Naive thymus-derived CD8-positive, alpha-beta T cell (primary cell): ENCODE data around the gene PLXDC2. TPM values are rescaled to one million over a fixed set of nuclear protein-coding genes. Genes with fewer than 3 reads are reported as not detected.

ENCODE experiments used
- ATAC-seq, 2 donors: fragments of 150-1000 bp; cut with Tn5 transposase in 1 of 2; sonication (Bioruptor Pico), chemical (Tn5 transposase) in 1 of 2; 1 replicate in 1 of 2; 2 replicates in 1 of 2; pipeline ENCODE4 v1.10.0; 2021; ENCODE audit warnings: mild to moderate bottlenecking in 2 of 2, moderate library complexity in 2 of 2
- POLR2A ChIA-PET: fragments of 350-600 bp; sonication (Branson Sonifier 250); formaldehyde crosslinking; loops from one replicate; lab custom pipeline; 2021; ENCODE audit warnings: antibody characterized with exemption; lab: Charles Lee
- DNase-seq, 10 donors: peaks; one replicate each; pipeline versions ENCODE4 v3.0.0 to v3.0.0-alpha.2; 2020 to 2022
- H3K27ac Mint-ChIP-seq, 10 donors: one replicate each; pipeline ENCODE4 v1.8.0; 2020 to 2022; ENCODE audit warnings: mild to moderate bottlenecking in 10 of 10, mixed read lengths in 10 of 10, moderate library complexity in 4 of 10, inconsistent platforms in 1 of 10
- H3K27me3 Mint-ChIP-seq, 5 donors: one replicate each; pipeline ENCODE4 v1.8.0; 2021 to 2022; ENCODE audit warnings: mixed read lengths in 5 of 5
- H3K36me3 Mint-ChIP-seq, 3 donors: one replicate each; pipeline ENCODE4 v1.8.0; 2020 to 2022; ENCODE audit warnings: mixed read lengths in 3 of 3, mild to moderate bottlenecking in 2 of 3, inconsistent platforms in 1 of 3
- H3K4me1 Mint-ChIP-seq, 4 donors: one replicate each; pipeline ENCODE4 v1.8.0; 2021 to 2022; ENCODE audit warnings: mixed read lengths in 4 of 4
- H3K4me3 Mint-ChIP-seq, 10 donors: one replicate each; pipeline ENCODE4 v1.8.0; 2020 to 2022; ENCODE audit warnings: mild to moderate bottlenecking in 10 of 10, mixed read lengths in 10 of 10, moderate library complexity in 6 of 10, inconsistent platforms in 1 of 10
- H3K9me3 Mint-ChIP-seq, 9 donors: one replicate each; pipeline ENCODE4 v1.8.0; 2020 to 2022; ENCODE audit warnings: mixed read lengths in 9 of 9, mild to moderate bottlenecking in 3 of 9, inconsistent platforms in 1 of 9, moderate library complexity in 1 of 9
- polyA plus RNA-seq, 3 donors: library from polyadenylated mRNA; unstranded; fragments of 300-500 nt; fragmentation: Illumina TruSeq; gene quantifications; one replicate each; pipeline ENCODE4 v1.2.3, GENCODE V29; 2021
- total RNA-seq, 8 experiments: library from RNA in 2 of 8; stranded (reverse) in 2 of 8; gene quantifications; one replicate each; pipeline ENCODE4 v1.2.3 and lab custom pipeline; 2021 to 2026

PLXDC2 gene
- total and polyA plus RNA-seq, 5 experiments from 2014 or later = 0.07 to 0.44 (median 0.31) TPM; not detected in 2

GRCh38 chr10:19968745-19969144, 152.5 kb downstream of the PLXDC2 start:
- H3K4me3 Mint-ChIP-seq = no peak overlapping the region
- H3K27ac Mint-ChIP-seq = no peak overlapping the region
- POLR2A ChIA-PET = no interaction called here
- H3K4me1 Mint-ChIP-seq = no peaks in the 10 kb centered on the region
- H3K36me3 Mint-ChIP-seq = no peaks in the 10 kb centered on the region
- peaks cover 0 to 10% (median 0%) of the 10 kb centered on the region in 9 donors for H3K9me3 Mint-ChIP-seq
- H3K27me3 Mint-ChIP-seq = peaks cover 0 to 3% (median 0%) of the 10 kb centered on the region in 5 donors
- no peak for ATAC-seq
- DNase-seq = no peak

- POLR2A ChIA-PET = no interaction called here
- no peak for ATAC-seq
- Mint-ChIP-seq H3K9me3 (peaks cover 0 to 10% (median 0%) of the 10 kb centered on the region in 9 donors), H3K4me3 (no peak overlapping the region), H3K27me3 (peaks cover 0 to 3% (median 0%) of the 10 kb centered on the region in 5 donors), H3K36me3 (no peaks in the 10 kb centered on the region), H3K4me1 (peaks cover 0 to 3% (median 0%) of the 10 kb centered on the region in 4 donors), H3K27ac (no peak overlapping the region)
- no peak for DNase-seq
Measured at GRCh38 chr10:19970256-19970655, 154.0 kb downstream of the PLXDC2 start.

- Mint-ChIP-seq H3K9me3 (peaks cover 0 to 10% (median 0%) of the 10 kb centered on the region in 9 donors), H3K27ac (no peak overlapping the region), H3K27me3 (peaks cover 0 to 3% (median 0%) of the 10 kb centered on the region in 5 donors), H3K4me3 (no peak overlapping the region), H3K4me1 (peaks cover 0 to 3% (median 0%) of the 10 kb centered on the region in 4 donors), H3K36me3 (no peaks in the 10 kb centered on the region)
- ATAC-seq = no peak
- DNase-seq = no peak
- POLR2A ChIA-PET = no interaction called here
Measured at GRCh38 chr10:19970717-19971116, 154.5 kb downstream of the PLXDC2 start.

- H3K27me3 Mint-ChIP-seq = peaks cover 0 to 3% (median 0%) of the 10 kb centered on the region in 5 donors
- DNase-seq (no peak), ATAC-seq (no peak)
- POLR2A ChIA-PET = no interaction called here
- H3K9me3 Mint-ChIP-seq = peaks cover 0 to 10% (median 0%) of the 10 kb centered on the region in 9 donors
- H3K36me3 Mint-ChIP-seq = no peaks in the 10 kb centered on the region
- peaks cover 0 to 3% (median 0%) of the 10 kb centered on the region in 4 donors for H3K4me1 Mint-ChIP-seq
- H3K4me3 Mint-ChIP-seq = no peak overlapping the region
- no peak overlapping the region for H3K27ac Mint-ChIP-seq
Measured at GRCh38 chr10:19971343-19972052, 155.3 kb downstream of the PLXDC2 start.

GRCh38 chr10:19974138-19974537, 157.9 kb downstream of the PLXDC2 start:
- ATAC-seq = no peak
- no peak overlapping the region for H3K4me3 Mint-ChIP-seq
- no peaks in the 10 kb centered on the region for H3K36me3 Mint-ChIP-seq
- DNase-seq = no peak
- peaks cover 0 to 3% (median 0%) of the 10 kb centered on the region in 5 donors for H3K27me3 Mint-ChIP-seq
- POLR2A ChIA-PET = no interaction called here
- peaks cover 0 to 3% (median 0%) of the 10 kb centered on the region in 4 donors for H3K4me1 Mint-ChIP-seq
- H3K9me3 Mint-ChIP-seq = peaks cover 0 to 10% (median 5%) of the 10 kb centered on the region in 9 donors
- no peak overlapping the region for H3K27ac Mint-ChIP-seq

- peaks cover 0 to 3% (median 0%) of the 10 kb centered on the region in 4 donors for H3K4me1 Mint-ChIP-seq
- H3K27me3 Mint-ChIP-seq = peaks cover 0 to 3% (median 0%) of the 10 kb centered on the region in 5 donors
- no peak overlapping the region for H3K27ac Mint-ChIP-seq
- H3K36me3 Mint-ChIP-seq = no peaks in the 10 kb centered on the region
- H3K4me3 Mint-ChIP-seq = no peak overlapping the region
- ATAC-seq (no peak), DNase-seq (no peak)
- H3K9me3 Mint-ChIP-seq = peaks cover 0 to 10% (median 5%) of the 10 kb centered on the region in 9 donors
- POLR2A ChIA-PET = no interaction called here
Measured at GRCh38 chr10:19974554-19974953, 158.3 kb downstream of the PLXDC2 start.

- H3K27me3 Mint-ChIP-seq = peaks cover 0 to 3% (median 0%) of the 10 kb centered on the region in 5 donors
- peaks cover 0 to 10% (median 2%) of the 10 kb centered on the region in 9 donors for H3K9me3 Mint-ChIP-seq
- H3K4me3 Mint-ChIP-seq = no peak overlapping the region
- ATAC-seq = no peak
- no peak overlapping the region for H3K27ac Mint-ChIP-seq
- H3K4me1 Mint-ChIP-seq = peaks cover 0 to 3% (median 0%) of the 10 kb centered on the region in 4 donors
- H3K36me3 Mint-ChIP-seq = no peaks in the 10 kb centered on the region
- POLR2A ChIA-PET = no interaction called here
- no peak for DNase-seq
Measured at GRCh38 chr10:19977097-19977521, 160.9 kb downstream of the PLXDC2 start.

GRCh38 chr10:19979628-19980027, 163.4 kb downstream of the PLXDC2 start:
- no peak overlapping the region for H3K27ac Mint-ChIP-seq
- POLR2A ChIA-PET = no interaction called here
- no peaks in the 10 kb centered on the region for H3K36me3 Mint-ChIP-seq
- H3K4me3 Mint-ChIP-seq = no peak overlapping the region
- H3K4me1 Mint-ChIP-seq = no peaks in the 10 kb centered on the region
- peaks cover 0 to 10% (median 2%) of the 10 kb centered on the region in 9 donors for H3K9me3 Mint-ChIP-seq
- ATAC-seq (no peak), DNase-seq (no peak)
- no peaks in the 10 kb centered on the region for H3K27me3 Mint-ChIP-seq

- Mint-ChIP-seq H3K27me3 (no peaks in the 10 kb centered on the region), H3K4me1 (no peaks in the 10 kb centered on the region), H3K36me3 (no peaks in the 10 kb centered on the region), H3K4me3 (no peak overlapping the region), H3K9me3 (peaks cover 0 to 3% (median 0%) of the 10 kb centered on the region in 9 donors), H3K27ac (no peak overlapping the region)
- no peak for ATAC-seq
- POLR2A ChIA-PET = no interaction called here
- DNase-seq = no peak
Measured at GRCh38 chr10:19983880-19984565, 167.8 kb downstream of the PLXDC2 start.

GRCh38 chr10:19985745-19986144, 169.5 kb downstream of the PLXDC2 start:
- no peaks in the 10 kb centered on the region for H3K36me3 Mint-ChIP-seq
- ATAC-seq = no peak
- H3K4me3 Mint-ChIP-seq = no peak overlapping the region

GRCh38 chr10:19986591-19986990, 170.4 kb downstream of the PLXDC2 start:
- Mint-ChIP-seq H3K27me3 (no peaks in the 10 kb centered on the region), H3K4me3 (no peak overlapping the region), H3K36me3 (no peaks in the 10 kb centered on the region), H3K4me1 (no peaks in the 10 kb centered on the region), H3K27ac (no peak overlapping the region), H3K9me3 (peaks cover 0 to 5% (median 0%) of the 10 kb centered on the region in 9 donors)
- POLR2A ChIA-PET = no interaction called here
- ATAC-seq (no peak), DNase-seq (no peak)

More at GRCh38 chr10:19985745-19986144, 169.5 kb downstream of the PLXDC2 start:
- peaks cover 0 to 5% (median 0%) of the 10 kb centered on the region in 9 donors for H3K9me3 Mint-ChIP-seq
- POLR2A ChIA-PET = no interaction called here
- DNase-seq = no peak
- H3K4me1 Mint-ChIP-seq = no peaks in the 10 kb centered on the region
- no peak overlapping the region for H3K27ac Mint-ChIP-seq
- no peaks in the 10 kb centered on the region for H3K27me3 Mint-ChIP-seq

- Mint-ChIP-seq H3K27me3 (no peaks in the 10 kb centered on the region), H3K4me1 (no peaks in the 10 kb centered on the region), H3K36me3 (no peaks in the 10 kb centered on the region), H3K9me3 (peaks cover 0 to 5% (median 0%) of the 10 kb centered on the region in 9 donors), H3K4me3 (no peak overlapping the region), H3K27ac (no peak overlapping the region)
- no peak for DNase-seq
- no peak for ATAC-seq
- POLR2A ChIA-PET = no interaction called here
Measured at GRCh38 chr10:19987931-19988330, 171.7 kb downstream of the PLXDC2 start.

- no peak overlapping the region for H3K27ac Mint-ChIP-seq
- no peak overlapping the region for H3K4me3 Mint-ChIP-seq
- H3K9me3 Mint-ChIP-seq = peaks cover 0 to 14% (median 1%) of the 10 kb centered on the region in 9 donors
- no peaks in the 10 kb centered on the region for H3K27me3 Mint-ChIP-seq
- H3K4me1 Mint-ChIP-seq = no peaks in the 10 kb centered on the region
- no peak for DNase-seq
- no peaks in the 10 kb centered on the region for H3K36me3 Mint-ChIP-seq
- POLR2A ChIA-PET = no interaction called here
- ATAC-seq = no peak
Measured at GRCh38 chr10:19993714-19994315, 177.6 kb downstream of the PLXDC2 start.
